Measurements from ENCODE around the gene ARHGEF17.

The ARHGEF17 gene

DNA sequence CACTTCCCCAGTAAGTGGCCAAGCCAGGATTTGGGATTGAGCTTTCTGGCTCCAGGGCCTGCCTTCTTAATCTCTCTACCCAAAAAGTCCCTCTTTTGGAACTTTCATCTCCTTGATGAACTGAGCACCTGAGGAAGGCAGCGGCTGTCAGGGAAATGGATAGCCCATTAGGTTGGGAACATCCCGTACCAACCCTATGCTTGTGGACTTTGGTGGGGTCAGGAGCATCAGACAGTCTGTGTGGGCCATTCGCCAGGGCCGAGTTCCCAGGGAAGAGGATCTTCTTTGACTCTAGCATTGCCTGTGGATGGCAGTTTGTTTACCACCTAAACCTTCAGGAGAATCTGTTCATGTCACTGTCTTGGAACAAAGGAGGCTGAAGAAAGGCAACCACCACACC is 30.2 kb downstream of the ARHGEF17 start:
- in situ Hi-C loops (cut with HindIII; ENCODE audit: low sequenced_read_pairs) = no loop called here
- TF ChIP-seq, protein P1, sequence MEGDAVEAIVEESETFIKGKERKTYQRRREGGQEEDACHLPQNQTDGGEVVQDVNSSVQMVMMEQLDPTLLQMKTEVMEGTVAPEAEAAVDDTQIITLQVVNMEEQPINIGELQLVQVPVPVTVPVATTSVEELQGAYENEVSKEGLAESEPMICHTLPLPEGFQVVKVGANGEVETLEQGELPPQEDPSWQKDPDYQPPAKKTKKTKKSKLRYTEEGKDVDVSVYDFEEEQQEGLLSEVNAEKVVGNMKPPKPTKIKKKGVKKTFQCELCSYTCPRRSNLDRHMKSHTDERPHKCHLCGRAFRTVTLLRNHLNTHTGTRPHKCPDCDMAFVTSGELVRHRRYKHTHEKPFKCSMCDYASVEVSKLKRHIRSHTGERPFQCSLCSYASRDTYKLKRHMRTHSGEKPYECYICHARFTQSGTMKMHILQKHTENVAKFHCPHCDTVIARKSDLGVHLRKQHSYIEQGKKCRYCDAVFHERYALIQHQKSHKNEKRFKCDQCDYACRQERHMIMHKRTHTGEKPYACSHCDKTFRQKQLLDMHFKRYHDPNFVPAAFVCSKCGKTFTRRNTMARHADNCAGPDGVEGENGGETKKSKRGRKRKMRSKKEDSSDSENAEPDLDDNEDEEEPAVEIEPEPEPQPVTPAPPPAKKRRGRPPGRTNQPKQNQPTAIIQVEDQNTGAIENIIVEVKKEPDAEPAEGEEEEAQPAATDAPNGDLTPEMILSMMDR (IDR thresholded peaks at IDR 0.05; ENCODE audit: low read depth, low read length) = no peak
- H3K4me3 ChIP-seq (ENCODE audit: low read depth, low read length) = no peak overlapping the region
- DNase-seq (ENCODE audit: low read depth, low spot score) = no peak

GRCh38 chr11:73340164-73340563 is 32.1 kb downstream of the ARHGEF17 start:
- in situ Hi-C loops (cut with HindIII; ENCODE audit: low sequenced_read_pairs) = no loop called here
- TF ChIP-seq, protein P1 (IDR thresholded peaks at IDR 0.05; ENCODE audit: low read depth, low read length) = no peak

GRCh38 chr11:73342633-73343032 is 34.6 kb downstream of the ARHGEF17 start:
- TF ChIP-seq, protein P1 (IDR thresholded peaks at IDR 0.05; ENCODE audit: low read depth, low read length) = no peak
- DNase-seq (ENCODE audit: low read depth, low spot score) = no peak
- in situ Hi-C loops (cut with HindIII; ENCODE audit: low sequenced_read_pairs) = no loop called here
- H3K4me3 ChIP-seq (ENCODE audit: low read depth, low read length) = no peak overlapping the region

More at GRCh38 chr11:73340164-73340563, 32.1 kb downstream of the ARHGEF17 start:
- H3K4me3 ChIP-seq (ENCODE audit: low read depth, low read length) = no peak overlapping the region
- DNase-seq (ENCODE audit: low read depth, low spot score) = no peak

DNA sequence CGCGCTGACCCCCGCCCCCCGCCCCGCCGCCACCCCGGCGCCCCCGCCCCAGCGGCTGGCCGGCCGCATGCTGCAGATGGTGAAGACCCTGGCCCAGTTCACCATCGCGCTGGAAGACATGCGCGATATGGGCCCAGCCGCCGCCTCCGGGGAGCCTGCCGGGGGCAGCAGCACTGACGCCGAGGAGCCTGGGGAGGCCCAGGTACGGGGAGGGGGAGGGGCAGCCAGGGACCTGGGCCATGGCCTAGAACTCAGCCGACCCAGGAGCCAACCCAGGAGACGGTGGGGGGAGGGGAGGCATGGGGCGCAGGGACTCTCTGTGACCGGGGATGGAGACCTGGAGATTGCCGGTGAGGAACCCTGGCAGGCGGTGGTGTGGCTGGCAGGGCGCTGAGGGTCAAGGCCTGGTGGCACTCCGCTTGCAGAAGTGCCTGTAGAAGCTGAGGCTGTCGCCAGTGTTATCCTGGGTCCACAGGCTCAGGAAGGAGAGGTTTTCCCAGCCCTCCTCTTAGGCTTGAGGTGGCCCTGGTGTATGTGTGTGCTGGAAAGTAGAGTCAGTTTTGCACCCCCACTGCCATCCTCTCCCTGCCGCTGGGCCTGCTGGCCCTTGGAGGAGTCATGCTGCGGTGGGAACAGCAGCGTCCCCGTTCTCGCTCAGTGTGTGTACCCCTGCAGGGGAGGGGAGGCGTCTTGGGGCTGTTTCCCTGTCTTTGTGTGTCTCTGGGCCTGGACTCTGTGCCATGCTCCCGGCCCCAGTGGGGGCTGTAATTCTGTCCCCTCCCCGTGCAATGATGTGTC is 35.2 kb downstream of the ARHGEF17 start:
- in situ Hi-C loops (cut with HindIII; ENCODE audit: low sequenced_read_pairs) = no loop called here
- no peak for DNase-seq (ENCODE audit: low read depth, low spot score)
- TF ChIP-seq, protein P1 (IDR thresholded peaks at IDR 0.05; ENCODE audit: low read depth, low read length) = no peak
- H3K4me3 ChIP-seq (ENCODE audit: low read depth, low read length) = no peak overlapping the region

- H3K4me3 ChIP-seq (ENCODE audit: low read depth, low read length) = no peak overlapping the region
- DNase-seq (ENCODE audit: low read depth, low spot score) = no peak
- TF ChIP-seq, protein P1 (IDR thresholded peaks at IDR 0.05; ENCODE audit: low read depth, low read length) = no peak
- in situ Hi-C loops (cut with HindIII; ENCODE audit: low sequenced_read_pairs) = no loop called here
Observed at GRCh38 chr11:73344191-73344607, 36.1 kb downstream of the ARHGEF17 start.

DNA sequence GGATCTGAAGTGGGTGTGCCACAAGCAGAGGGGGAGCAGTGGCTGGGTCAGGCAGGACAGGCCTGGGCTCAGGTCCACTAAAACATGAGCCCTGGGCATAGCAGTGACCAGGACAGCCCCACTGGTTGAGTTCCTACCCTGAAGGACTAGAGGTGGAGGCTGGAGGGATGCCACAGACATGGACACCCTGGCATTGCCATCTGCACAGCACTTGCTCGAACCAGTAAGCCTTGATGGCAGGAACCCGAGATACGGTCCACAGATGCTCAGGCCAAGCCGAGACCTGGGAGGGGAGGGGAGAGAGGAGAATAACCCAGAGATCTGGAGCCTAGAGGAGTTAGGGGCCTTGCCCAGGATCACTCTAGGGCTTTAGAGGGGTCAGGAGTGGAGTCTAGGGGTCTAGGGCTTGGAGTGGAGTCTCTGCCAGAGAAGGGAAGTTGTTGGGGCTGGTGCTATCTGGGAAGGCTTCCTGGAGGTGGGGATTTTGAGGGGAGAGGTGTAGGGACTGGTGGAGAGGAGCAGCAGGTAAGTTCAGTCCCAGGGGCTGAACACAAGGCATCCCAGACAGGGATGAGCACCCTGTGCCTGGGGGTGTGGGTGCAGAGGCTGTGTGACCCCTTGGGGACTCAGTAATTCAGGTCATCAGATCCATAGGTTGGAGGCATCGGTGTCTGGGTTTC is 37.5 kb downstream of the ARHGEF17 start:
- no peak for DNase-seq (ENCODE audit: low read depth, low spot score)
- H3K4me3 ChIP-seq (ENCODE audit: low read depth, low read length) = no peak overlapping the region
- in situ Hi-C loops (cut with HindIII; ENCODE audit: low sequenced_read_pairs) = no loop called here
- TF ChIP-seq, protein P1 (IDR thresholded peaks at IDR 0.05; ENCODE audit: low read depth, low read length) = no peak
